IMR-90 (cell line): ENCODE results near the gene NAT14. TPM values are rescaled to one million over a fixed set of nuclear protein-coding genes. Genes with fewer than 3 reads are reported as not detected.

Experiments used
- ATAC-seq: fragments of 200-7000 bp; cut with Tn5 transposase; 2 replicates; pipeline ENCODE4 v1.9.1; 2020; ENCODE audit warnings: low read depth, mild to moderate bottlenecking, moderate library complexity
- BruUV-seq: library from RNA; stranded (reverse); fragments of 400-500 nt; replicated peaks from 2 replicates; lab custom pipeline; 2021; lab: Mats Ljungman, UMichigan
- CTCF ChIA-PET: fragments of 300-600 bp; formaldehyde crosslinking; extraction: SDS; loops from one replicate; lab custom pipeline; 2021; ENCODE audit warnings: antibody characterized with exemption; lab: Yijun Ruan, JAX
- POLR2A ChIA-PET: fragments of 300-600 bp; sonication (Branson Sonifier 250); formaldehyde crosslinking; loops from one replicate; lab custom pipeline; 2022; ENCODE audit warnings: antibody characterized with exemption; ENCODE audit not compliant: unreplicated experiment; lab: Charles Lee
- DNase-seq: peaks from one replicate; pipeline ENCODE4 v3.0.0; 2013
- H2AFZ ChIP-seq: replicated peaks from 2 replicates; pipeline ENCODE3; 2013; ENCODE audit warnings: low read length, mild to moderate bottlenecking; ENCODE audit not compliant: poor library complexity
- H2AK5ac ChIP-seq: 2 replicates; pipeline ENCODE4 v1.6.1; 2013; ENCODE audit warnings: low read depth, low read length, inconsistent platforms
- H2AK9ac ChIP-seq: replicated peaks from 2 replicates; pipeline ENCODE3; 2013; ENCODE audit warnings: mild to moderate bottlenecking, low read depth, low read length, moderate library complexity; ENCODE audit not compliant: poor library complexity
- H2BK120ac ChIP-seq: 2 replicates; pipeline ENCODE4 v1.6.1; 2013; ENCODE audit warnings: low read depth, low read length, inconsistent platforms
- H2BK15ac ChIP-seq: 3 replicates; pipeline ENCODE4 v1.6.1; 2013; ENCODE audit warnings: low read depth, low read length, inconsistent platforms
- H2BK20ac ChIP-seq: 2 replicates; pipeline ENCODE4 v1.6.1; 2013; ENCODE audit warnings: low read depth, mild to moderate bottlenecking, inconsistent platforms, low read length, moderate library complexity
- H2BK5ac ChIP-seq: 2 replicates; pipeline ENCODE4 v1.6.1; 2013; ENCODE audit warnings: mild to moderate bottlenecking, low read depth, low read length, inconsistent platforms; ENCODE audit not compliant: poor library complexity, severe bottlenecking
- H3K14ac ChIP-seq: replicated peaks from 2 replicates; pipeline ENCODE4 v1.6.1; 2013; ENCODE audit warnings: low read depth, low read length, inconsistent platforms
- H3K18ac ChIP-seq: 2 replicates; pipeline ENCODE4 v1.6.1; 2013; ENCODE audit warnings: low read depth, low read length, control low read depth
- H3K23ac ChIP-seq: 2 replicates; pipeline ENCODE4 v1.6.1; 2013; ENCODE audit warnings: low read depth, low read length, inconsistent platforms
- H3K27ac ChIP-seq: 2 replicates; pipeline ENCODE4 v1.5.1; 2013; ENCODE audit warnings: mild to moderate bottlenecking, control low read depth, low read length; ENCODE audit not compliant: insufficient read depth
- H3K27me3 ChIP-seq: 2 replicates; pipeline ENCODE4 v1.6.1; 2013; ENCODE audit warnings: low read length; ENCODE audit not compliant: control insufficient read depth, insufficient read depth
- H3K36me3 ChIP-seq: 2 replicates; pipeline ENCODE4 v1.6.1; 2013; ENCODE audit warnings: low read length, mixed read lengths; ENCODE audit not compliant: control insufficient read depth, insufficient read depth
- H3K4ac ChIP-seq: 2 replicates; pipeline ENCODE4 v1.6.1; 2013; ENCODE audit warnings: low read depth, low read length, inconsistent platforms
- H3K4me1 ChIP-seq: 2 replicates; pipeline ENCODE4 v1.6.1; 2013; ENCODE audit warnings: low read length, mixed read lengths; ENCODE audit not compliant: control insufficient read depth, insufficient read depth
- H3K4me2 ChIP-seq: 2 replicates; pipeline ENCODE4 v1.6.1; 2013; ENCODE audit warnings: low read depth, mild to moderate bottlenecking, control low read depth, low read length, moderate library complexity
- H3K4me3 ChIP-seq: 2 replicates; pipeline ENCODE4 v1.5.1; 2013; ENCODE audit warnings: low read depth, mild to moderate bottlenecking, control low read depth, low read length, moderate library complexity; ENCODE audit not compliant: insufficient read depth
- H3K56ac ChIP-seq: 2 replicates; pipeline ENCODE4 v1.6.1; 2013; ENCODE audit warnings: low read length, inconsistent platforms; ENCODE audit not compliant: insufficient read depth; ENCODE audit errors: extremely low read depth
- H3K79me1 ChIP-seq, 2 experiments: 2 replicates each; pipeline ENCODE4 v1.6.1; 2013; ENCODE audit warnings: low read length in 2 of 2, inconsistent platforms in 1 of 2, low read depth in 1 of 2
- H3K9ac ChIP-seq: 2 replicates; pipeline ENCODE4 v1.6.1; 2013; ENCODE audit warnings: low read depth, low read length, control low read depth
- H3K9me1 ChIP-seq: 2 replicates; pipeline ENCODE4 v1.6.1; 2013; ENCODE audit warnings: low read length, inconsistent platforms; ENCODE audit not compliant: insufficient read depth
- H3K9me3 ChIP-seq: 2 replicates; pipeline ENCODE4 v1.6.1; 2013; ENCODE audit warnings: low read length; ENCODE audit not compliant: control insufficient read depth, insufficient read depth
- H4K20me1 ChIP-seq: 2 replicates; pipeline ENCODE4 v1.6.1; 2013; ENCODE audit warnings: low read length, inconsistent platforms; ENCODE audit not compliant: insufficient read depth
- H4K5ac ChIP-seq: 2 replicates; pipeline ENCODE4 v1.6.1; 2013; ENCODE audit warnings: mild to moderate bottlenecking, low read depth, low read length, control low read depth
- H4K8ac ChIP-seq, 2 experiments: 2 replicates each; pipeline ENCODE4 v1.6.1; 2013; ENCODE audit warnings: low read depth in 2 of 2, low read length in 2 of 2, control low read depth in 1 of 2, inconsistent platforms in 1 of 2
- H4K91ac ChIP-seq: 2 replicates; pipeline ENCODE4 v1.6.1; 2013; ENCODE audit warnings: low read depth, low read length, inconsistent platforms; ENCODE audit not compliant: insufficient read depth
- BHLHE40 ChIP-seq: fragments of 150-350 bp; IDR thresholded peaks from 2 replicates; pipeline ENCODE4 v1.6.1; 2016; ENCODE audit warnings: mild to moderate bottlenecking, low read depth, low read length
- CEBPB ChIP-seq: IDR thresholded peaks from 2 replicates; pipeline ENCODE4 v1.6.1; 2012; ENCODE audit warnings: low read depth, low read length, improper control_type of control experiment
- CHD1 ChIP-seq: IDR thresholded peaks from 2 replicates; pipeline ENCODE4 v1.6.1; 2012; ENCODE audit warnings: low read depth, low read length, improper control_type of control experiment
- ELK1 ChIP-seq: fragments of 150-350 bp; IDR thresholded peaks from 2 replicates; pipeline ENCODE4 v1.6.1; 2016; ENCODE audit warnings: low read depth, mild to moderate bottlenecking, low read length, moderate library complexity, borderline replicate concordance
- FOS ChIP-seq: fragments of 150-350 bp; IDR thresholded peaks from 2 replicates; pipeline ENCODE4 v1.6.1; 2016; ENCODE audit warnings: low read depth, low read length
- MAFK ChIP-seq: IDR thresholded peaks from 2 replicates; pipeline ENCODE4 v1.6.1; 2012; ENCODE audit warnings: low read depth, low read length, improper control_type of control experiment
- MAZ ChIP-seq: IDR thresholded peaks from 2 replicates; pipeline ENCODE4 v1.6.1; 2012; ENCODE audit warnings: low read depth, mild to moderate bottlenecking, low read length, improper control_type of control experiment, moderate library complexity, borderline replicate concordance
- MXI1 ChIP-seq: IDR thresholded peaks from 2 replicates; pipeline ENCODE4 v1.6.1; 2012; ENCODE audit warnings: low read depth, mild to moderate bottlenecking, low read length, moderate library complexity, borderline replicate concordance
- RAD21 ChIP-seq: IDR thresholded peaks from 2 replicates; pipeline ENCODE4 v1.6.1; 2012; ENCODE audit warnings: low read length, improper control_type of control experiment
- RFX5 ChIP-seq: IDR thresholded peaks from 2 replicates; pipeline ENCODE4 v1.8.0; 2012; ENCODE audit warnings: low read depth, mild to moderate bottlenecking, low read length, moderate library complexity
- SMC3 ChIP-seq: fragments of 150-350 bp; IDR thresholded peaks from 2 replicates; pipeline ENCODE4 v1.6.1; 2016; ENCODE audit warnings: low read depth, mild to moderate bottlenecking, antibody characterized with exemption, low read length, moderate library complexity
- USF2 ChIP-seq: fragments of 150-350 bp; IDR thresholded peaks from 2 replicates; pipeline ENCODE4 v1.6.1; 2017; ENCODE audit warnings: mild to moderate bottlenecking, antibody characterized with exemption, low read length, low read depth
- WGBS, 2 experiments: methylation state at CpG; one replicate each; pipeline versions ENCODE4 v1.1.5 to v1.1.7; 2013; ENCODE audit warnings: missing lambda C conversion rate in 2 of 2; ENCODE audit not compliant: insufficient read length in 1 of 2; ENCODE audit errors: extremely low coverage in 2 of 2; 5-methylcytosine and 5-hydroxymethylcytosine counted together
- dilution Hi-C: fragments of 300-500 bp; cut with HindIII; formaldehyde crosslinking; loops from one replicate; pipeline ENCODE4 v1.14.3; 2018; ENCODE audit warnings: low sequenced_read_pairs; ENCODE audit not compliant: unreplicated experiment
- in situ Hi-C: fragments of 300-500 bp; cut with MboI; formaldehyde crosslinking; loops from 3 replicates; pipeline ENCODE4 v1.14.3; 2019; ENCODE audit warnings: low sequenced_read_pairs, inconsistent platforms, mixed read lengths
- intact Hi-C: fragments of 100-400 bp; cut with micrococcal nuclease; formaldehyde crosslinking; loops from 2 replicates; pipeline ENCODE4 v1.10.0; 2022
- polyA plus RNA-seq, 3 experiments: library from polyadenylated mRNA; depleted of rRNA; stranded (reverse); fragments of >200 nt; gene quantifications; 2 replicates each; pipeline ENCODE4 v1.2.3, GENCODE V29; 2012; ENCODE audit warnings: low replicate concordance in 1 of 3
- total RNA-seq: library from RNA; depleted of rRNA; stranded (reverse); fragments of >200 nt; gene quantifications from 2 replicates; pipeline ENCODE4 v1.2.3, GENCODE V29; 2012
- TF ChIP-seq, protein P1 (sequence below): conservative IDR thresholded peaks from 2 replicates; pipeline ENCODE4 v1.5.1; 2012; ENCODE audit warnings: mild to moderate bottlenecking, low read depth, low read length, improper control_type of control experiment

The NAT14 gene
- total and polyA plus RNA-seq, 2 of the 4 experiments (the other 2 are of a cell fraction) = 4.3 to 41.2 TPM

DNA sequence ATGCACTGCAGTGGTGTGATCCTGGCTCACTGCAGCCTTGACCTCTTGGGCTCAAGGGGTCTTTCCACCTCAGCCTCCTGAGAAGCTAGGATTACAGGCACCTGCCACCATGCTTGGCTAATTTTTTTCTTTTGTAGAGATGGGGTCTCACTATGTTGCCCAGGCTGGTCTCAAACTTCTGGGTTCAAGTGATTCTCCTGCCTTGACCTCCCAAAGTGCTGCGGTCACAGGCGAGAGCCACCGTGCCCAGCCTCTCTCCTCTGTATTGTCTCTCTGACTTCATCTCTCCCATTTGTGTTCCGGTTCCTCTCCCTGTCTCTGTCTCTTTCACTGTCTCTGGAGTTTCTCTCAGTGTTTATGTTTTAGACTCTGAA is 18.8 kb upstream of the NAT14 start:
- H3K23ac ChIP-seq = no peak overlapping the region
- no peaks in the 10 kb centered on the region for H3K9me3 ChIP-seq
- H4K8ac ChIP-seq = no peak overlapping the region
- no peak overlapping the region for H4K5ac ChIP-seq
- H3K4me3 ChIP-seq = no peak overlapping the region
- no TSS peak for BruUV-seq
- DNase-seq (no peak), ATAC-seq (no peak)
- no peak overlapping the region for H2BK120ac ChIP-seq
- in situ Hi-C loops (no loop called here), intact Hi-C loops (no loop called here), dilution Hi-C loops (no loop called here)
- H3K4ac ChIP-seq = no peak overlapping the region
- WGBS, 2 experiments = no CpG with 5 or more reads among the region's 4 CpGs
- peaks cover 8% of the 10 kb centered on the region for H3K4me1 ChIP-seq
- H3K9ac ChIP-seq = no peak overlapping the region
- no peaks in the 10 kb centered on the region for H3K36me3 ChIP-seq
- no peak overlapping the region for H2BK20ac ChIP-seq
- no peak overlapping the region for H2AFZ ChIP-seq
- no peak overlapping the region for H3K14ac ChIP-seq
- H3K56ac ChIP-seq = no peak overlapping the region
- no peak overlapping the region for H3K4me2 ChIP-seq
- no peak overlapping the region for H4K91ac ChIP-seq
- H3K9me1 ChIP-seq = peaks cover 4% of the 10 kb centered on the region; the same call in 1 of the 2 replicates
- no peak overlapping the region for H3K18ac ChIP-seq
- H2BK15ac ChIP-seq = no peak overlapping the region
- no peak overlapping the region for H2AK5ac ChIP-seq
- ChIA-PET CTCF (interaction anchor here (1.4 to 2.6 kb wide), 2 partner anchors 38 to 133 kb away, joined by 6 to 24 read pairs; partner anchors contain the start of gene FIZ1), POLR2A (no interaction called here)
- peaks cover 5 to 7% of the 10 kb centered on the region in 2 experiments; a peak in 3 of 4 replicates for H3K79me1 ChIP-seq
- no peaks in the 10 kb centered on the region for H4K20me1 ChIP-seq
- no peak overlapping the region for H2AK9ac ChIP-seq
- no peak for TF ChIP-seq SMC3
- TF ChIP-seq USF2 = no peak
- no peak for TF ChIP-seq ELK1
- TF ChIP-seq MAFK = no peak
- no peak for TF ChIP-seq CHD1
- TF ChIP-seq RAD21 = no peak
- no peak for TF ChIP-seq FOS
- TF ChIP-seq MXI1 = no peak
- no peak for TF ChIP-seq CEBPB
- no peak for TF ChIP-seq BHLHE40
- TF ChIP-seq MAZ = no peak
- TF ChIP-seq, protein P1, sequence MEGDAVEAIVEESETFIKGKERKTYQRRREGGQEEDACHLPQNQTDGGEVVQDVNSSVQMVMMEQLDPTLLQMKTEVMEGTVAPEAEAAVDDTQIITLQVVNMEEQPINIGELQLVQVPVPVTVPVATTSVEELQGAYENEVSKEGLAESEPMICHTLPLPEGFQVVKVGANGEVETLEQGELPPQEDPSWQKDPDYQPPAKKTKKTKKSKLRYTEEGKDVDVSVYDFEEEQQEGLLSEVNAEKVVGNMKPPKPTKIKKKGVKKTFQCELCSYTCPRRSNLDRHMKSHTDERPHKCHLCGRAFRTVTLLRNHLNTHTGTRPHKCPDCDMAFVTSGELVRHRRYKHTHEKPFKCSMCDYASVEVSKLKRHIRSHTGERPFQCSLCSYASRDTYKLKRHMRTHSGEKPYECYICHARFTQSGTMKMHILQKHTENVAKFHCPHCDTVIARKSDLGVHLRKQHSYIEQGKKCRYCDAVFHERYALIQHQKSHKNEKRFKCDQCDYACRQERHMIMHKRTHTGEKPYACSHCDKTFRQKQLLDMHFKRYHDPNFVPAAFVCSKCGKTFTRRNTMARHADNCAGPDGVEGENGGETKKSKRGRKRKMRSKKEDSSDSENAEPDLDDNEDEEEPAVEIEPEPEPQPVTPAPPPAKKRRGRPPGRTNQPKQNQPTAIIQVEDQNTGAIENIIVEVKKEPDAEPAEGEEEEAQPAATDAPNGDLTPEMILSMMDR = no peak
- TF ChIP-seq RFX5 = no peak
- no peak overlapping the region for H3K27ac ChIP-seq
- H3K27me3 ChIP-seq = no peaks in the 10 kb centered on the region
- no peak overlapping the region for H2BK5ac ChIP-seq
